NCI-H2227 (cell line): ENCODE data around the gene ZBTB8OS.

Source experiments
- DNase-seq: peaks from one replicate; lab custom pipeline; 2025; ENCODE audit not compliant: unreplicated experiment; lab: John Stamatoyannopoulos, UW

The ZBTB8OS gene

DNA sequence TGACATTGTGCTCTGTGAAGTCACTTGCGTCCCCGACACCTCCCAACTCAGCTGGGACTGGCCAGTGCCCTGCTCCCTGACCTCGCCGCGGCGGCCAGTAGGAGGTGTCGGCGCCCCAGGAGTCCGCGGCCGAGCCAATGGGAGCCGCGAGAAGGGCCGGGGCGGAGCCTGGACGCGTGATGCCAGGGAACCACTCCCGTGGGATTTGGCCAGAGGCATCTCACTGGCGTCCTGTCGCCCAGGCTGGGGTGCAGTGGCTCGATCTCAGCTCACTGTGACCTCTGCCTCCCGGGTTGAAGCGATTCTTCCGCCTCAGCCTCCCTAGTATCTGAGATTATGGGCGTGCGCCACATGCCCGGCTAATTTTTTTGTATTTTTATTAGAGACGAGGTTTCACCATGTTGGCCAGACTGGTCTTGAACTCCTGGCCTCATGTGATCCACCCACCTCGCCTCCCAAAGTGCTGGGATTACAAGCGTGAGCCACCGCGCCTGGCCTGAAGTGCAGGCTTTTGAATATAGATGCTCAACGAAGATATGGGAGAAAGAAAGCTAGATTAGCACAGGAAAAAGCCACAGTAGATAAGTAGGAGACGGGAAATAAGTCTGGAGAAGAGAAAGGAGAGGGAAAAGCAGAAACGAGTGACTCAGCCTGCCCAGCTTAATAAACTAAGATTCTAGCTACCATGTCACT lies 38.0 kb downstream of the ZBTB8OS start:
- peak; percentile 92 for DNase-seq

DNA sequence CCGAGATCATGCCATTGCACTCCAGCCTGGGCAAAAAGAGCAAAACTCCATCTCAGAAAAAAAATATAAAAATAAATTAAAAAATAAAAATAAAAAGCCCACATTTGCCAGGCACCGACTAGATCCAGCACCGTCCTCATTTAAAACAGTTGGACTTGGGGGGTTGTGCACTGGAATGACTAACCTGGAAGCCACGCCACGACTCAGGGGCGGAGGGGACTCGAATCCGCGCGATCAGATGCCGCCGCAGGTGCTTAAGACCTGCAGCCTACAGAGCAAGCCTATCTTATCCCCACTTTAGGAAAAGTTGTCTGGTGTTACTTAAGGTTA lies 38.5 kb downstream of the ZBTB8OS start:
- no peak for DNase-seq

DNA sequence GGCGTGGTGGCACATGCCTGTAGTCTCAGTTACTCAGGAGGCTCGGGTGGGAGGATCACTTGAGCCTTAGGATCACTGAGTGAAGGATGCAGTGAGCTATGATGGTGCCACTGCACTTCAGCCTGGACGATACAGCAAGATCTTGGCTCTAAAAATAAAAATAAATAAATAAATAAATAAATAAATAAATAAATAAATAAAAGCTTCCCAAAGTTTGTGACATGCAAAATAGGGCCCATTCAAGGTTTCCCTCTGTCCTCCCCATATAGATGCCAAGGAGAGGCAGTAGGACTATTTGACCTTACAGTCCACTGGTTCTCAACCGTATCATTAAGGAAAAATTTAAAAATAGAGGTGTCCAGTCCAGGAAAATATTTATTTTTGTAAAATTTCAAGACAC lies 41.2 kb downstream of the ZBTB8OS start:
- DNase-seq, result no peak

DNA sequence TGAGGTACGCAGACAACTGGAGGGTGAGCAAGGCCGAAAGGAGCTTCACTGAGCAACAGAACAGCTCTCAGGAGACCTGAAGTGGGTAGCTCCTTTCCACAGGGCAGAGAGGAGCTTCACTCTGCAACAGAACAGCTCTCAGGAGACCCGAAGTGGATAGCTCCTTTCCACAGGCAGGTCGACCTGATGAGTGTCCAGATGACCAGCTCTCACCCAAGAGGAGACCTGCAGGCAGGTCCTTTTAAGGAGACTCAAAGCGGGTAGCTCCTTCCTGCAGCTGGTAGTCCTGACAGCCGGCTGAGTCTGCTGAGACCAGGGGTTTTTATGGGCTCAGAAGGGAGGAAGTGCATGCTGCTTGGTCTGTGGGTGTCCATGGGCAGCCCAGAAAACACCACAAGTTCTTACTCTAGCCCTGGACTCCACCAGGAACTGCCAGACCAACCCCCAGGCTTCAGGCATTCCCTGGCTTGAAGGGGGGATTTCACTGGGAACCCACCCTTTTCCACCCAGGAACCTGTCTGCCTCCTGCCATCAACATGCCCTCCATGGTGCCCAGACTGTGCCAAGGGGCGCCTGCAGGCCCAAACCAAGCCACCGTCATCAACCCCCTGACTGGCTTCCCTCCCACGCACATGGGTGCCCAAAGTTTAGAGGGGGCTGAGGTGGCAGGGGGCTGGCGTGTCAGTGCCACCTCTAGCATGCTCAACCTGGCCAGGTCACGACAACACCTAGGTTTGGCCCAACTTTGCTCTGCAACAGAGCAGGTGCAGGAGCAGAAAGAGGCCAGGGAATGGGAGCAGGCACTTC lies 43.6 kb downstream of the ZBTB8OS start:
- DNase-seq, result no peak

DNA sequence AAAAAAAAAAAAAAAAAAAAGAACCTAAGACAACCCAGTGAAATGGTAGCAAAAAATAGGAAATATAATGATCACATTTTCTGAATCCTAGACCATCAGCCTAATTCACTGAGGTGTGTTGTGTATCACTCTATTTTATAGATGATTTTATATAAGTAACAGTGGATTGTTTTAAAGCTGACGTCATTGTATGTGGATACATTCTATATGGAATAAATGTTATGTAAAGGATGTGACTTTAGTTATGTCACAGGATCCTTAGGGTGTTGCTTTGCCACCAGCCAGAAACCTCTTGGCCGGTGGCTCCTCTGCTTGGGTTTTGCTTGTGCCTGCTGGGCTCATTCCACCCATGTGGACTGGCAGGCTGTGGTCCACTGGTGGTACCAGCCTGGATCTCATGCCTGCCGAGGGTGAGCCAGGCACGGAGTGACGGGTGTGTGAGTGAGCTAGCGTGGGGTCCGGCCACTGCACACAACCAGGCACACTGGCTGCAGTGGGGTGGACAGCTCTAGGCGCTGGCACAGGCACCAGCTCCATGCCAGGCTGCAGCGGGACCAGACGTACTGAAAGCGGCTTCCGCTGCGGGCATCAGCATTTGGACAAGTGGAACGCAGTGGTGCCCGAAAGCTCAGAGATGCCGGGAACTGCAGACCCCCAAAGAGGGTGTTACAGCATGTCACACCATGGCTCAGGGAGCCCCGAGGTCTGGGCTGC lies 44.5 kb downstream of the ZBTB8OS start:
- DNase-seq, result no peak

DNA sequence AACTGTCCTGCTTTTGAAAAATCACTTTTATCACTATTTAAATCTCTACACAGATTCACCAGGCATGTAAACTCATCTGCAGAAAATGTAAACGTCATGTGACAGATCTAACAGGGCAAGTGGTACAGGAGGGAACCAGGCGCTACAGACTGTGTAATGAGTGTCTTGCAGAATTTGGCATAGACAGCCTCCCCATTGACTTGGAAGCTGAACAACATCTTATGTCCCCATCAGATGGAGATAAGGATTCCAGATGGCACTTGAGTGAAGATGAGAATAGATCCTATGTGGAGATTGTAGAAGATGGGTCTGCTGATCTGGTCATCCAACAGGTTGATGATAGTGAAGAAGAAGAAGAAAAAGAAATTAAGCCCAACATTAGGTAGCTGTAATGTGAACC lies 50.3 kb downstream of the ZBTB8OS start:
- no peak for DNase-seq

DNA sequence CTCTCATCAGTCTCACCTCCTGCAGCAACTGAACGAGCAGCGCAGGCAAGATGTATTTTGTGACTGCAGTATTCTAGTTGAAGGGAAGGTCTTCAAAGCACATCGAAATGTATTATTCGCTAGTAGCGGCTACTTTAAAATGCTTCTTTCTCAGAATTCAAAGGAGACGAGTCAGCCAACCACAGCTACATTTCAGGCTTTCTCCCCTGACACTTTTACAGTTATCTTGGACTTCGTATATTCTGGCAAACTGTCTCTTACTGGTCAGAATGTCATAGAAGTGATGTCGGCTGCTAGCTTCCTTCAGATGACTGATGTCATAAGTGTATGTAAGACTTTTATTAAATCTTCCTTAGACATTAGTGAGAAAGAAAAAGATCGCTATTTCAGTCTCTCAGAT lies 57.4 kb downstream of the ZBTB8OS start:
- no peak for DNase-seq

DNA sequence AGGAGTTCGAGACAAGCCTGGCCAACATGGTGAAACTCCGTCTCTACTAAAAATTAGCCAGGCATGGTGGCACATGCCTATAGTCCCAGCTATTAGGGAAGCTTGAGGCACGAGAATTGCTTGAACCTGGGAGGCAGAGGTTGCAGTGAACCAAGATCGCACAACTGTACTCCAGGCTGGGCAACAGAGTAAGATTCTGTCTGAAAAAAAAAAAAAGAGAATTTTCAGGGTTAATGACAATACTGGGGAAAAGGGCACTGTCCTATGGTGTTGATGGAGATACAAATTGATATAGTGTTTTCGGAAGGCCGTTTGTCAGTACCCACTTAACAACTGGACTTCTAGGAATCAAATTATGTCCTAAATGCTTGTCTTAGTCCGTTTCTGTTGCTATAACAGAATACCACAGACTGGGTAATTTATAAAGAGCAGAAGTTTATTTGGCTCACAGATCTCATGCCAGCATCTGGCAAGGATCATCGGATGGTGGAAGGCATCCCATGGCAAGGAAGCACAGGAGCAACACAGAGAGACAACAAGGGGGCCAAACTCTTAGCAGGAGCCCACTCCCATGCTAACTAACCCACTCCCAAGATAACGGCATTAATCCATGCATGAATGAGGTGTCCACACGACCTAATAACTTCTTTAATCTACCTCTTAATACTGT lies 69.9 kb downstream of the ZBTB8OS start:
- DNase-seq, result no peak
